GM18498 (cell line): ENCODE results near the gene USP30.
"Not testable (repeated sequence)": the region's sequence is repeated elsewhere in the genome, so short reads cannot be mapped to it uniquely, and the experiment has no call there.

Experiments used
- ATAC-seq: cut with Tn5 transposase; IDR thresholded peaks from one replicate; pipeline ENCODE4 v1.9.1; 2021; ENCODE audit warnings: mild to moderate bottlenecking, moderate library complexity; ENCODE audit not compliant: unreplicated experiment

USP30 gene

DNA sequence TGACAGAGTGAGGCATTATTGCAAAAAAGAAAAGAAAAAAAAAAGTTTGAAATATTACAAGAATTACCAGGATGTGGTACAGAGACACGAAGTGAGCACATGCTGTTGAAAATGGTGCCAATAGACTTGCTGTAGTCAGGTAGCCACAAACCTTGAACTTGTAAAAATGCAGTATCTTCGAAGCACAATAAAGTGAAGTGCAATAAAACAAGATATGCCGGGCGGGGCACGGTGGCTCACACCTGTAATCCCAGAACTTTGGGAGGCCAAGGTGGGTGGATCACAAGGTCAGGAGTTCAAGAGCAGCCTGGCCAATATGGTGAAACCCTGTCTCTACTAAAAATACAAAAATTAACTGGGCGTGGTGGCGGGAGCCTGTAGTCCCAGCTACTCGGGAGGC is 2.6 kb upstream of the USP30 start:
- not testable (repeated sequence) for ATAC-seq

DNA sequence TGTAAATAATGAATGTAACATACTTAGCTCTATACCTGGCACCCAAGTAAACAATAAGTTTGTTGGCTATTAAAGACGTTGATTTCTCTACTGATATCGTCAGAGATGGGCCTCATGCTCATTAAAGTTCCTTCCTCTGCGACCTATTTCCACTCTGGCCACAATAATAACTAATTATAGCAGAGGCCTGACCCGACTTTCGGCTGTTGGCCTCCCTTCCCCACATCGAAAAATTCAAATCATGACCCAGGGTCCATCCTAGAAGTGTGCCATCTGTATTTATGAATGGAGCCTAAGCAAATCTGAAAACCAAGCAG is 321 bp upstream of the USP30 start:
- no peak for ATAC-seq

DNA sequence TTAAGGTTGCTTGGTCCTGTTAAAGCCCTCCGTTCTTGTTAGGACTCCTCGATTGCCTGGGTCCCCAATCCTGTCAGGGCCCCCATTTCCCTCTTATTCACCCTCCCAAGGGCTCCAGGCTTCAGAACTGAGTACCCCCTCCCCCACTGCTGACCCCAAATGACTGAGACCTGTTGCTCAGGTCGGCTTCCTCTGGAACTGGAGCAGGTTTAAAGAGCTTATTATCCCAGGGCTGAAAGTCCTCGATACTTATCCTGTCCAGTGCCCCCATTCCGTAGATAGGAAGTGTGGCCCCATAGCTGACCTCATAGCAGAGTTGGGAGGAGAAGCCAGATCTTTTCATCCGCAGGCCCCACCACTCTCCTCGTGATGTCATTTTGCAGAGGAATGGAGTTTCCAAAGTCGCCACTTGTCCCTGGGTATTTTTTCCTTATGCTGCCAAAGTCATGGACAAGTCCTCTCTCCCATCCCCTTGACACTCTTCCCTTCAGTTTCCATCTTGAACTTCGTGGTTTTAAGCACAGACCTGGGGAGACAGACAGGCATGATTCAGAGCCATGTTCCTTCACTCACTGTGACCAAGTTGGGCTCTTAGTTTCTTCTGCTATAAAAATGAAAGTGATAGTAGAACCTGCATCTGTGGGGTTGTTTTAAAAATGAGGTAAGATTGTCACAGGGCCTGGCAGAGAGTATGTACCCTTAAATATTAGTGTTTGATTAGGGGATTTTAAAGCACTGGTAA is 1.2 kb downstream of the USP30 start:
- peak; percentile 53 for ATAC-seq

DNA sequence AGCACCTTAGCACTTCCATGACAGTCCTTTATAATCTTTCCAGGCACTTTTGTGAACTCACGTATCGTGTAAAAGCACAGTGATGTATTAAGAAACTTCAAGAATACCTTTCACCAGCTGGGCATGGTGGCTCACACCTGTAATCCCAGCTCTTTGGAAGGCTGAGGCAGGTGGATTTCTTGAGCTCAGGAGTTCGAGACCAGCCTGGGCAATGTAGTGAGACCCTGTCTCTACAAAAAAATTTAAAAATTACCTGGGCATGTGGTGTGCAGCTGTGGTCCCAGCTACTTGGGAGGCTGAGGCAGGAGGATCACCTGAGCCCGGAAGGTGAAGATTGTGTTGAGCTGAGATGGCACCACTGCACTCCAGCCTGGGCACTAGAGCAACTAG is 1.7 kb downstream of the USP30 start:
- peak; percentile 4 for ATAC-seq

DNA sequence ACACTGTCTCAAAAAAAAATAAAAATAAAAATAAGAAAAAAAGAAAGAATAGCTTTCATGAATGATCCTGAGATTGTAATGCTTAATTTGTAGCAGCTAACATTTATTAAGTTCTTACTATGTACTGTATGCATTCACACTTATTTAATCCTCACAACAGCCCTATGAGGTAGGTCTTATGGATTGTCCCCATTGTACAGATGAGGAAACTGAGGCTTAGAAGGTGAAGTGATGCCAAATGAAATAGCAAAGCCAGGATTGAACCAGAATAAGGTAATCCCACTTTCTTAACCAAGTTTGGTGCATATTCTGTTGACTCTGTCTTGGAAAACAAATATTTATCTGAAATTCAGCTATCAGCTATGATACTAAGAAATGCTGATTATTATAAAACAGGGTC is 2.1 kb downstream of the USP30 start:
- ATAC-seq, result no peak

DNA sequence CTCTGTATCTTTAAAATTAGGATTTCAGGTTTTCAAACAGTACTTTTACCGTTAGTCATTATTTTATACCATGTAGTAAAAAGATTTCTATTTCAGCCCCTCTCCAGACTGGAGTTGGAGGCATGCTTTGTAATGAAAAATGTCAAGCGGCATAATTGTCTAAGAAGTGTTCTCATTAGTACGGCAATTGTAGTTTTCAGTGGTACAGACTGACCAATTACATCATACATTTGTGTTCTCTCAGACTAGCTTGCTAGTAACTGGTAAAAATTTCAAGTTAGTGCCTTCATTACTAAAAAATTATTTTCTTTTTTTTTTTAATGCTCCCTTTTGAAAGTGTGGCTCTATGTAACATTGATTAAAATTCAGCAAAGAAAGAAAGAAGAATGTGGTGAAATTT is 4.5 kb downstream of the USP30 start:
- ATAC-seq, result no peak

DNA sequence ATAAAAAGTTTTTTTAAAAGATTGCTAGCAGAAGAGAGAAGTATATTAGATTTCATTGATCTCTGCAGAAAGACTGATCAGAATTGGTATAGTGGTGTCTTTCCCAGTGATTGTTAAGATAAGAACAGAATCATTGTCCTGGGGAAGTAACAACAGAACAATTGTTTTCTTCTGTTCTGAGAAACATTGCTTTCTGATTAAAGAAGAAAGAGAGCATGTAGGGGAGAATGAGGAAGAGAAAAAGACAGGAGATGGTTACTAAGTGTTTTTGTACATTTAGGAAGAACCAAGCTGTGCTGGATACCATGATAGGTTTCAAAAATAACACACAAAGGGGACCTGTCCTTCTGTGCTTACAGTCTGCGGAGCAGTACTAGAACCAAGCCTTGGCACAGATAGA is 5.0 kb downstream of the USP30 start:
- no peak for ATAC-seq

DNA sequence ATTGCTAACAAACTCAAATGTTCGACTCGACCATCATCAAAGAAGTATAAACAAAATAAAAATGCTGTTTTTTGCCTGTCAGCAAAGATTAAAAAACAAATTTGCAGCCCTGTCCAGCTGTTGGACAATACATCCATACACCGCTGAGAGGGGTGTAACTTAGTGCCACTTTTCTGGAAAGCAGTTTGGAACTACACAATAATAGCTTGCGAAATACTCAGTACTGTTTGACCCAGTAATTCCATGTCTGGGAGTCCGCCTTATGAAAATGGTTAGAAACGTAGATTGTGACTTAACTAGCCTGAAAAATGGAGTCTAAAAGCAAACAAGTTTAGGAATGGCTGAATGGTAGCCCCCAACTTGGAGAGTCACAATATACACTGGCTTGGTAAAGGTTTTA is 6.4 kb downstream of the USP30 start:
- ATAC-seq, result no peak

DNA sequence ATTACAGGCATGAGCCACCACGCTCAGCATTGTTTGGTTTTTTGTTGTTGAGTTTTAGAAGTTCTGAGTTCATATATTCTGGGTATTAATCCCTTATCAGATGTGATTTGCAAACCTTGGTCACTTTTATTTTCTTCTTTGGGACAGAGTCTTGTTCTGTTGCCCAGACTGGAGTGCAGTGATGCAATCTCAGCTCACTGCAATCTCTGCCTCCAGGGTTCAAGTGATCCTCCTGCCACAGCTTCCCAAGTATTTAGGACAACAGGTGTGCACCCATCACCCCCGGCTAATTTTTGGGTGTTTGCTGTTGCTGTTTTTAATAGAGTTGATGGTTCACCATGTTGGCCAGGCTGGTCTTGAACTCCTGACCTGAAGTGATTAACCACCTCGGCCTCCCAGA is 11.8 kb downstream of the USP30 start:
- no peak for ATAC-seq

DNA sequence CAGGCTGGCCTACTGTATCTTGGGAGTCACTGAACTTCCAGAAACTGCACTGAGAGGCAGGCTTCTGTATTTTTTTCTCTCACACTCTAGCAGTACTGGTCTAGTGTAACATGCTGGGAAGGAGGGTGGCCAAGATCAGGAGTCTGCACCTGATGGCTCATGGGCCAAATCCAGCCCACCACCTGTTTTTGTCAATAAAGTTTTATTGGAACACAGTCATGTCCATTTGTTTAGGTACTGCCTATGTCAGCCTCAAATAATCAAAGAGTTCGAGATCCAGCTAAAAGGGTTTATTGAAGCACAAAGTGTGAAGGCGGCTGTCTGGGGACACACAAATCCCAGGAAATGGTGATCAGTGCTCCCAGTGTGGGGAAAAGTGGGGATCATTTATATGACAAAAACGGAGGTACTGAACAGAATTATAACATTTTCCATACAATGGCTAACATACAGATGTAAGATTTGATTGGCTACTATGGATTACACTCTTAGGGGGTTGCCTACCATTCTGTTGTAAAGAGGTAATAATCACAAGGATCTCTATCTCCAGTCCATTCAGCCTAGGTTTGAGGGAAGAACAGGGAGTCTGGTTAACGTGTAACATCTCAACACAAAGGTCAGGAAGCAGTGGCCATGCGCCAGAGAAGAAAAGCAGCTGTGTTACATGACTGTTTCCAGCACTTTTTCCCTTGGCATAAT is 12.9 kb downstream of the USP30 start:
- ATAC-seq, result no peak

DNA sequence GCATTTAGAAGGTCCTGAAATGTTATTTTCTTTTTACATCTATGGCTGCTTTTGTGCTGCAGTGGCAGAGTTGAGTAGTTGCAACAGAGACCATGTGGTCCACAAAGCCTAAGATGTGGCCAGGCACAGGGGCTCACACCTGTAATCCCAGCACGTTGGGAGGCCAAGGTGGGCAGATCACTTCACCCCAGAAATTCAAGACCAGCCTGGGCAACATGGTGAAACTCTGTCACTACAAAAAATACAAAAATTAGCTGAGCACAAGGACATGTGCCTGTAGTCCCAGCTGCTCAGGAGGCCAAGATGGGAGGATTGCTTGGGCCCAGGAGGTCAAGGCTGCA is 13.4 kb downstream of the USP30 start:
- no peak for ATAC-seq

DNA sequence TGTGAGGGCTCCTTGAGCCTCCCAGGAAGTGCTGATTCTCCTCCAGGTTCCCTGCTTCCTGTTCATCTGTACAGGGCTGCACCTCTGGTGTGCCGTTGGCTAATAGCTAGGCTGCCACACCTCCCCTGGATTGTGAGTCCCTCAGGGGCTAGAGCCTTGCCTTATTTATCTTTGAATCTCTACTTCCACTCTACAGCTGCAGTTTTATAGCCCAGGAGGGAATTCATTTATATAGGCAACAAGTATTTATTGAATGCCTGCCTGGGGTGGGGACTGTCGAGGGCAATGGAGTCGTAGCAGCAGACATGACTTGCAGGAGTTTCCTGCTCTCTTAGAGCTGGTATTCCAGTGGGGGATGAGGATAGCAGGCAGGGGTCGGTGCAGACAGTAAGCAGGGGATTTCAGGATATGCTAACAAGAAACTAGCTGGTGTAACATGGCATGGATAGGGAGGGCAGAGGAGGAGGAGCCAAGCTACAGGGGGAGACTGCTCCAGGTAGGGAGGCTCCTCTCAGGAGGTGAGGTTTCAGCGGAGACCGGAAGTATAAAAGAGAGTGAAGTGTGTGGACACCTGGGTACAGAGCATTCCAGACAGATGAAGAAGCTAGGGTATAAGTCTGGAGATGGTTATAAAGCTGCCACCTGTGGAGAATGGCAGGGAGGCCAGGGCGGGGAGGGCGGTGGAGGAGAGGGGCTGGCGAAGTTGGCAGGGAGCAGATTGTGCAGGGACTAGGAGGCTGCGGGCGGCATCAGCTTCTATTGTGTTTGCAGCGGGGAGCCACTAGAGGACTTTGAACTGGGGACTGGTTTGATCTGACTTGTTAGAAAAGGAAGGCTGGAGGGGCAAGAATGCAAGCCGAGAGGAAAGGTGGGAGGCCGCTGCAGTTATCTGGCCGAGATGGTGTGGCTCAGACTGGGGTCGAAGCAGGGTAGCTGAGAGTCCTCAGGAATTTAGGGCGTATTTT is 17.2 kb downstream of the USP30 start:
- no peak for ATAC-seq

DNA sequence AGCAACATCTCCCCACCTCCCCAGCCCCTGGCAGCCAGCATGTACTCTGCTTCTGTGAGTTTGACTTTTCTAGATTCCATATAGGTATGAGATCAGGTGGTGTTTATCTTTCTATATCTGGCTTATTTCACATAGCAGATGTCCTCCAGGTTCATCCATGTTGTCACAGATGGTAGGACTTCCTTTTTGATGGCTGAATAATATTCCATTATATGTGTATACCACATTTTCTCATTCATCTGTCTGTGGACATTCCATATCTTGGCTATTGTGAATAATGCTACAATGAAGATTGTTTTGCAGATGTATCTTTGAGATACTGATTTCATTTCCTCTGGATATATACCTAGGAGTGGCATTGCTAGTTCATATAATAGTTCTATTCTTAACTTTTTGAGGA is 22.5 kb downstream of the USP30 start:
- ATAC-seq, result no peak

DNA sequence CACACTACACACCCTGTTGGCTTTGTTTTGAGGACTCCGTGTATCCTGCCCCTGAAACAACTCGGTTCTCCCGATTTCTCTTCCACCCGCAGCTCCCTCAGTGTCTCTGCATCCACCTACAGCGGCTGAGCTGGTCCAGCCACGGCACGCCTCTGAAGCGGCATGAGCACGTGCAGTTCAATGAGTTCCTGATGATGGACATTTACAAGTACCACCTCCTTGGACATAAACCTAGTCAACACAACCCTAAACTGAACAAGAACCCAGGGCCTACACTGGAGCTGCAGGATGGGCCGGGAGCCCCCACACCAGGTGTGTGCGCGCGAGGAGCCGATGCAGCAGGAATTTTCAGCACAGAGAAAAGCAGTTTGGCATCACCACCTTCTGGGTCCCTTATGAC is 30.4 kb downstream of the USP30 start:
- no peak for ATAC-seq

DNA sequence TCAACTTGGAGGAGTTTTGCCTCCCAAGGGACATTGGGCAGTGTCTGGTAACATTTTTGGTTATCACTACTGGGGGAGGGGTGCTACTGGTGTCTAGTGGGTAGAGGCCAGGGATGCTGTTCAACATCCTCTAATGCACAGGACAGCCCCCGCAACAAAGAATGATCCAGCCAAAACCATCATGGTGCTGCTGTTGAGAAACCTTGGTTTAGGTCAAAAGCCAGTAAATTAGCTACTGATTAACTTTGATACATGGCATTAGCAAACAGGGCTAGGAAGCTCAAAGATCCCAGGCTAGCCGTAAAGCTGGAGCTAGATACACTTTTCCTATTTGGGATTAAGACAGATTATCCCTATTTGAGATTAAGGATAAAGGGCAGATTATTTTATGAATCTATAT is 32.0 kb downstream of the USP30 start:
- ATAC-seq, result no peak

DNA sequence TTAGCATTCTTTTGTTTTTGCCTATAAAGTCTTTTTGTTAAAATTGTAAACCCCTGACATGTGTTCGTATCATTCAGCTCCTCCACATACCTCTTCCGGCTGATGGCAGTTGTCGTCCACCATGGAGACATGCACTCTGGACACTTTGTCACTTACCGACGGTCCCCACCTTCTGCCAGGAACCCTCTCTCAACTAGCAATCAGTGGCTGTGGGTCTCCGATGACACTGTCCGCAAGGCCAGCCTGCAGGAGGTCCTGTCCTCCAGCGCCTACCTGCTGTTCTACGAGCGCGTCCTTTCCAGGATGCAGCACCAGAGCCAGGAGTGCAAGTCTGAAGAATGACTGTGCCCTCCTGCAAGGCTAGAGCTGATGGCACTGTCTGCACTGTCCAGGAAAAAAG is 33.2 kb downstream of the USP30 start:
- ATAC-seq, result no peak

DNA sequence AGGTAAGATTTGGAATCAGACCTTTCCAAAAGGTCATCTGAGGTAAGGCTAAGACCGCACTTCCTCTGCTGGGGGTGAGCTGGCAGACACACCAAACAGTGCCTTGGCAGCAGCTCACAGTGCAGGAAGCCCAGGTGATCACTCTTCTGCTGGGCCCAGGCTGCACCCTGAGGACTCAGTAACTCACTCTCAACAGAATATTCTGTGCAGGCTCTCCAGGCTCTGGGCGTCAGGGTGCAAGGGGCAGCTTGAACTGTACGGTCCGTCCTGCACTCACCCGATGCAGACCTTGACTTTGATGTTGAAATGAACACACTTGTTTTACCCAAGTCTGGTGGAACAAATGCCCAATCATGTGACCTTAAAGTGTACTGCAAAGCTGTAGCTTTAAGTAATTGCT is 34.9 kb downstream of the USP30 start:
- ATAC-seq, result no peak

DNA sequence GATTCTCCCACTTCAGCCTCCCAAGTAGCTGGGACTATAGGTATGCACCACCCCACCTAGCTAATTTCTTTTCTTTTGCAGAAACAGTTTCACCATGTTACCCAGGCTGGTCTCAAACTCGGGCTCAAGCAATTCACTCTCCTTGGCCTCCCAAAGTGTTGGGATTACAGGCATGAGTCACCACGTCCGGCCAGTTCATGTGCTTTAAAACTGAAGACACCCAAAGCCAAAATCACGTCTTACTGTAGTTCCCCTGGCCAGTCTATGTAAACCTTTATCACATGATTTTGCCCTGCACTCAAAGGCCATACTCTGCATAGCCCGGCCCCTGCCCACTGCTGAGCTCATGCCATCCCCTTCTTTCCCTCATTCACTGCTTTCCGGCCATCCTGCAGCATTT is 36.4 kb downstream of the USP30 start:
- ATAC-seq, result no peak

DNA sequence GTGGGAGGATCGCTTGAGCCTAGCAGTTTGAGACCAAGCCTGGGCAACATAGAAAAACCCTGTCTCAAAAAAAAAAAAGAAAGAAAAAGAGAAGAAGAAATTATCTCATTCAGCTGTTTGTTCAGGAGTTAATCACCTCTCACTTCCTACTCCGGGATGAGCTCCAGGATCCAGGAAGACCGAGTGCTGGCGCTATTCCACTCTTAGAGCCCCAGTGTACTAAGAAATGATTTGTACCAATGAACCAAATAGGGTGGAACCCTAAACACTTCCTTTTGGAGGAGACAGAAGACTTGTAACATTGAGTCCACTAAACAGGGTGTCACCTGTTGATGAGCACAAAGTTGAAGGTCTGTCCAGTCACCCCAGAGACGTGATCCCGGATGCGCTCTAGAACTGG is 37.3 kb downstream of the USP30 start:
- no peak for ATAC-seq

DNA sequence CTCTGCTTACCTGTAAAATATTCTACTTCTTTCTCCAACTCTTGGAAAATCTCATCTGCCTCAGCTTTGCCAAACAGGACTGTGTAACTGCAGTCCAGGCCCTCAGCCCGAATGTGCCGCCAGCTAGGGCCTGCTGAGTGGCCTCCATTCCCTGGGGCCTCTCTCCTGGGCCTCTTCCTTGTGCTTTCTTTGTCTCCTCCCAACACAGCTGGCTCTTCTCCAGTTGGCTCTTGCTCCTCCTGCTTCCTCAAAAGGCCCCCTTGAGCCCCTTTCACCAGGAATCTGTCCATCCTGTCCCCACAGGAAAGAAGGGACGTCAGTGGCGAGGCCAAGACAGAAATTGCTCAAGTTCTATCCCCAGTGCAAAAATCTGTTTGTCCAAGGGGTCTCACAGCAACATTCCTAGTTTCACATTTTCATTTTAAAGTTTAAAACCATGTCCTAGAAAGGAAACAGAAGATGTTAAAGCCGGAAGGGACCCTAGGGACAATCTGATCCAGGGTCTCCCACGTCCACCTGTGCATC is 40.2 kb downstream of the USP30 start:
- no peak for ATAC-seq

DNA sequence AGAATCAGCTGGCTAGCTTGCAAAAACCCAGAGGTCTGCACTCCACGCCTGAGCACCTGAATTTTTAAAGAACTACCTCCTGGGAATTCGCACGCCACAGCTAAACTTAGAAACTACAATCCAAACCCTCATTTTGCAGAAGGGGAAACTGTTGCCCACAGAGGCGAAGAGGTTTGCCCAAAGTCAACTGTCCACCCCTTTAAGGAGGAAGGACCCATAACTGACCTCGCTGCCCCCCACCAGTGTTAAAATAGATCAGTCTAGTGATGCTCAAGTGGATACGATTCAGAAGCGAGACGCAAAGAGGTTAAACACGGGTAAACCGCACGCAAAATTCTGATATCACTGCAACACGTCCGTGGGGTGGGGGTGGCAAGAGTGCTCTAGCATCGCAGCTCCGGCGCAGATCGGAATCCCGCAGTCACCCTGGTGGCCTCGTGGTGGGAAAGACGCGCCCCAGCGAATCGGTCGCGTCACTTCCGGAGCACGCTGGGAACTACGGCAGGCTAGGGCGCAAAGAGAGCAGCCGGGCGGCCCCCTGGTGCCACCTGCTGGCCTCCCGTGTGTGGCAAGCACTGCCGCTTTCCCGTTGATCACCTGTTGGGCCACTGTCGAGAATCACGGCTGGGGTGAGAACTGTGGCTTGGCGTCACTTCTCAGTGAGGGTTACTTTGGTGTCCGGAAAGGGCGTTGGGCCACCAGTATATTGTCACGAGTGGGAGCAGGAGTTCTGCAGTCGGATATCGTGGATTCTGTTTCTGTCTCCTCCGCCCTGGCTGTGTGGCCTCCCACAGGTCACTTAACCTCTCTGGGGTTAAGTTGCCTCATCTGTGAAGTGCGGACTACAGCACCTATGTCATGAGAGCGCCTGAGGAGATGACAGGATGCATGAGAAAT is 40.9 kb downstream of the USP30 start, which contains the start of gene ALKBH2:
Gene ALKBH2 (minus strand): TSS at position 451 of the 897 bp plus-strand sequence. CDS start 686 bp downstream, outside the sequence.
- peak; percentile 67 for ATAC-seq
